NCI-H1436 treated with DMSO at 0.1 percent for 48 hours (cell line): ENCODE results near the gene DENND6B.
"Not testable (repeated sequence)": the region's sequence is repeated elsewhere in the genome, so short reads cannot be mapped to it uniquely, and the experiment has no call there.

ENCODE experiments used
- DNase-seq: peaks from one replicate; lab custom pipeline; 2025; lab: John Stamatoyannopoulos, UW

Gene DENND6B

DNA sequence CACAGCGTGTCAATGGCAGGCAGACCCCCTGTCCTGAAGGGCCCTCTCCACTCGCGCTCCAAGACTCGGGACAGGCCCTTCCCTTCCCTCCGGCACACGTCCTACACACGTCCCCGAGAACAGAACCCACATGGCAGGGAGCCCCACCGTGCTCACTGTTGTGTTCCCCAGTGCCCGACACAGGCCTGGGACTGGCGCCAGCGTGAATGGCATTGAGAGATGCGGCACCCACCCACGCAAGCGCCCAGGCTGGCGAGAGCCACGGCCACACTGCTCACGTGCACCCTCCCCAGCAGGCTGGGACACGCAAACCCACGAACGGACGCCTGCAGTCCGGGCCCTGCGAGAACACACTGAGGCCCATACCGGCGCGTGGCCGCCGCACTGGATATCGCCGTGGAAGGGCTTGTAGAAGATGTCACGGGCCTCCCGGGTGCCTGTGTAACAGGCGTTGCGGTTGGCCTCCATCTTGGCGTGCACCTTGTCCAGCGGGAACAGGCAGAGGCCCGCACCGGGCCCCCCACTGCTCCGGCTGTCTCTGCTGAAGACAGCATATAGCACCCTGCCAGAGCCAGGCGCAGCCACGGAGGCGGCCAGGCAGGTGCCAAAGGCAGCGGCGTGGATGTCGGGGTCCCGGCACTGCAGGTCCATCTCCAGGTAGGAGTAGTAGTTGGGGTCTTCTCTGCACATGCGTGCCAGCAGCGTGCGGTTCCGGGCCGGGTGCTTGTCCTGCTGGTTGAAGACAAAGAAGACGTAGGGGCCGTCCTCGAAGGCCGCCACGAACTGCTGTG lies 37.5 kb downstream of the DENND6B start:
- no peak for DNase-seq

DNA sequence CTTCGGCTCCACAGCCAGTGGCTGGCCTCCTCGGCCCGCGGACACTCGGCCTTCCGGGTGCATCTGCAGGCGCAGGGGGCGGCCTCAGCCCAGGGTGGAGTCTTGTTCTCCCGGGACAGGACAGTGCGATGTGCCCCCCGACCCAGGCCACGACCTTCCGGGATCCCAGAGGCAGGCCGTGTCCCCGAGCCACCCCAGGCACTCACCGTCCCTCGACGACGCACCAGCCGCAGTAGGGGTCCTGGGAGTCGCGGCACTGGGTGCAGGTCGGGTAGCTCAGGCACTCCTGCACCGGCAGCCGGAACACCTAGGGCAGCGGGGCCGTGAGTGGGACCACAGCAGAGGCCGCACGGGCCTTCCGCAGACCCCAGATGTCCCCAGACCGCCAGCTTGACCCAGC lies 39.1 kb downstream of the DENND6B start:
- no peak for DNase-seq

DNA sequence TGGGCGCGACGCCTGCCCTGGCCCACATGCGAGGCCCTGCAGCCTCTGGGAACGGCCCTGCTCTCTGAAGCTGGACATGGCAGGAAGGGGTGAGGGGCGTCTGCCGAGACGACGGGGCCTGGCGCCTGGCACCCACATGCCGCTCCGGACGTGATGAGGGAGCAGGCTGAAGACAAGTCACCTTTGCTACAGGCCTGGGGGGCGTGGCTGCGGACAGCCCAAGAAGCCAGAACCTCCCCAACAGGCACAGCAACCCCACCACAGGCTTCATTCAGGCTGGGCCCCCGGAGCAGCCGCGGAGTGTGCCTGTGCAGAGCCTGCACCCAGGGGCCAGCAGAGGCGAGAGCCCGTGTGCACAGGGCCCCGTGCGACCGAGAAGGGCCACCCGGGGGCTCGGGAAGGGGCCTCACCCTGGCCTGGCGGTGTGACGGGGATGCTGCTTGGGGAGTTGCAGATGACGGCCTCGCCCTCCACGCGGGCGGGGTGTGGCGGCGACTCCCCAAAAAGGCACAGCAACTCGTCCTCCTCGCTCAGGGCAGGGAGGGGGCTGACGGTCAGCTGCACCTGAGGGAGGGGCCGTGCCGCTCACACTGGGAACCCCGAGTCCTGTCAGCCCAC lies 40.0 kb downstream of the DENND6B start:
- DNase-seq: no peak

DNA sequence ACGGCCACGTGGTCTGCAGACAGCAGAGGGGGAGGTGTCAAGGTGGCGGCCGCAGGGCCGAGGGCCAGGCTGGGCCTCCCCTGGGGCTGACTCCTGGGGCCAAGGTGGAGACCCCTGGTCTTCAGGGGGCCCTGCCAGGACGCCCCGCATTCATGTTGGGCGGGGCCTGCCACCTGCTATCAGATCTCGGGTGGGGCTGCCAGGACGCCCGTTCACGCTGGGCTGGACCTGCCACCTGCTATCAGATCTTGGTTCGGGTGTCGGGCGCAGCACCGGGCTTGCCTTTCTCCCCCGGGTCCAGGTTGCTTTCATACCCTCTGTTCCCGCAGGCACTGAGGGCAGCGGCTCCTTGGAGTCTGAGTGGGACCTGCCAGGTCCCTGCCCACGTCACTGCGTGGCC lies 40.5 kb downstream of the DENND6B start:
- DNase-seq: no peak

DNA sequence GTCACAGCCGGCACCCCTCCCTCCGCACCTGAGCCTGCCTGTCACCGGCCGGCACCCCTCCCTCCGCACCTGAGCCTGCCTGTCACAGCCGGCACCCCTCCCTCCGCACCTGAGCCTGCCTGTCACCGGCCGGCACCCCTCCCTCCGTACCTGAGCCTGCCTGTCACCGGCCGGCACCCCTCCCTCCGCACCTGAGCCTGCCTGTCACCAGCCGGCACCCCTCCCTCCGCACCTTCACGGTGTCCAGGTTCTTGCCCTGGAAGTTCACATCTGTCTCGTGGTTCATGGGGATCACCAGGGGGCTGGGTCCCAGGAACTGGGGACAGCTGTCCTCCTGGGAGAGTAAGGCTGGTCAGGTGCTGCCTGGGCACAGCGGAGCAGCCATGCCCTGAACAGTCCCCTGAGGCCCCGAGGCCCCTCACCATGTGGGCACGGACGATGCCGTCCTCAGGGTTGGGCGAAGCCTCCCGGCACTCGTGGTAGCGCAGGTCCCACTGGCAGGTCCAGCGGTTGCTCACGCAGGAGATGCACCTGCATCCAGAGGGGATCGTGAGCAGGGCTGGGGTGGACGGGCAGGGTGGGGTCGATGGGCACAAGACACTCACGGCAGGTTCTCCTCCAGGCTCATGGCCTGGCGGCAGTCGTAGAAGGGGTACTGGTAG lies 41.1 kb downstream of the DENND6B start:
- no peak for DNase-seq

DNA sequence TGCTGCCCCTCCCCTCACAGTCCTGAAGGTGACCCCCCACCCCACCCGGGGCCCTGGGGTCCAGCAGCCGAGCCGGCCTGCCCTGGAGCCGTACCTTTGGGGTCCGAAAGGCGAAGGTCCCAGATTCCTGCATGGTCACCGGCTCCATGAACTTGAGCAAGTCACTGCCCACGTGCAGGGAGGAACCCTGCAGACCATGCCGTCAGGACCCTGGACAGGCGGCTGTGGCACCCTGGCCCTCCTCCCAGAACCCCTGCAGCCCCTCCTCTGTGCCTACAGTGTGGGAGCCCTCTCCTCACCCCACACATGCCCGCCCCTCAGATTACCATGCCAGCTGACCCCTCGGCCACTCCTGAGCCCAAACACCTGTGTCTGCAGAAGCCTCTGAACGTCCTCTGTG lies 42.3 kb downstream of the DENND6B start:
- no peak for DNase-seq

DNA sequence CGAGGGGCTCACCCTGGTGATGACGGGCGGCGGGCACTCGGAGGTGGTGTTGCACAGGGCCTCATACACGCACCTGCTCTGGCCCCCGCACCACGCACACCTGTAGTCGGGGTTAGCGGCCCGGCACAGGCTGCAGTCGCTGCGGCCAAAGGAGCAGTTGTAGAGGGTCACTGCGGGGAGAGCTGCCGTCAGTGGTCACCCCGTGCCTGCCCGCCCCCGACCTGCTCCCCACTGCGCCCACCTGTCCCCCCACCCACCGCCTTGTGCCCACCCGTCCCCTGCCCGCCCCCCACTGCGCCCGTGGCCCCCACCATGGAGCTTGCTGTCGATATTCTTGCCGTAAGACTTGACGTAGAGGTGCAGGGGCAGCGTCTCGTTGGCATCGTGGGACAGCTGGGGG lies 43.0 kb downstream of the DENND6B start:
- no peak for DNase-seq

DNA sequence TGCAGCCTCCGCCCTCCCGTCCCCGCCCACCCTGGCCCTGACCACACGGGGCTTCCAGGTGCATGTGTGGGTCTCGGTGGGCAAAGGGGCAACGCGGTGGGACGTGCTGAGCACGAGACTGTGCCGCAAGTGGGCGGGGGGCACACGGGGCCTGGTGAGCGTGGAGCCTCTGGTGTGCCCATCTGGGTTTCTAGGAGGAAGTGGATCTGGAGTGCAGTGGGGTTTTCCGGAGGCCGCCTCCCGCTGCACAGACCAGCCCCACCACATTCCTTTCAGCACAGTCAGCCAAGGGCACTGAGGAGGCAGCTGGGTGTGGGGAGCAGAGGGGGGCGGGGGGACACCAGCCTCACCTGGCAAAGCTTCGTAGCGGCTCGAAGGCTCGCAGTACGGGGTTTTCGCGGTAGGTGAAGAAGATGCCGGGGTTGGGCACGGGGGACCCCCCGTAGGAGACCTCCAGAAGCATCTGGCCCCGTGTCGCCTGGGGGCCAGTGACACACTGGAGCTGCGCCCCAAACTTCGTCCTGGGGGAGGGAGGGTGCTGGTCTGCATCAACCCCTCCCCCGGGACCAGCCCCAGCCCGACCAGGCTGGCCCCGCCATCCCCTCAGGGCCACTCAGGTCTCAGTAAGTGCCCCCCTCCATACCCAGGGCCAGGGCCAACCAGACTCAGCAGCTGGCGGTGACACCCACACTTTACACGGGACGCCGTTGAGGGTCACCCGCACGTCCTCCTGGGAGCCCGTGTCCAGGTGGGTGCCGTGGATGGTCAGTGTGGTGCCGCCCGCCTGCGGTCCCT lies 44.3 kb downstream of the DENND6B start:
- DNase-seq: no peak

DNA sequence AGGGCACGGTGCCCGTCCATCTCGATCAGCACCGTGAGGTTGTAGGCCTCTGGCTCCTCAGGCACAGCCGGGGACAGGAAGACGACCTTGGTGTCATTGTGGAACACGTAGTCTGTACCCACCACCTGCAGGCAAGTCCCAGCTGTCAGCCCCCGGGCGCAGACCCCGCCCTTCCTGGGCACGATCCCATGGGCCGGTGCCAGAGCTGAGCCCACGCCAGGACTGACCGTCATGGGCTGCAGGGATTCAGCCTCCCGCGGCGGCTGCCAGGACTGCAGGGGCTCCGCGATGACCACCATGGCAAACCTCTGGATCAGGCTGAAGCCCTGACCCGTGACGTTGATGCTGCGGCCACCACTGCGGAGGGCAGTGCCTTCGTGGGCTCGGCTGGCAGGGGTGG lies 44.9 kb downstream of the DENND6B start:
- no peak for DNase-seq

DNA sequence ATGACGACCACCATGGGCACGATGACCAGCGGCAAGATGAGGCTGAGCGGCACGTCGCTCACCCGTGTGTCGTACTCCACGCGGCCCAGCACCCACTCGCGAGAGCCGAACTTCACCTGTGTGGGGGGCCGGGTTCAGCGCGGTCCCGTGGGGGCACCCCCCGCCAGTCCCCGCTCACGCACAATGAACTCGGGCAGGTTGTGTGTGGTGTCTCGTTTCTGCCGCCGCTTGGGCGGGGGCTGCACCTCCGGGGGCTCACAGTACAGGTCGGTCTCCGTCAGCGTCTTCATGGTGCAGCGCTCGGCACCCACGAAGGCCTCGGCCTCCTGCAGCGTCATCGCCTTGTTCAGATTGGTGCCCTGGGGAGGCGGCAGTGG lies 45.4 kb downstream of the DENND6B start:
- no peak for DNase-seq

DNA sequence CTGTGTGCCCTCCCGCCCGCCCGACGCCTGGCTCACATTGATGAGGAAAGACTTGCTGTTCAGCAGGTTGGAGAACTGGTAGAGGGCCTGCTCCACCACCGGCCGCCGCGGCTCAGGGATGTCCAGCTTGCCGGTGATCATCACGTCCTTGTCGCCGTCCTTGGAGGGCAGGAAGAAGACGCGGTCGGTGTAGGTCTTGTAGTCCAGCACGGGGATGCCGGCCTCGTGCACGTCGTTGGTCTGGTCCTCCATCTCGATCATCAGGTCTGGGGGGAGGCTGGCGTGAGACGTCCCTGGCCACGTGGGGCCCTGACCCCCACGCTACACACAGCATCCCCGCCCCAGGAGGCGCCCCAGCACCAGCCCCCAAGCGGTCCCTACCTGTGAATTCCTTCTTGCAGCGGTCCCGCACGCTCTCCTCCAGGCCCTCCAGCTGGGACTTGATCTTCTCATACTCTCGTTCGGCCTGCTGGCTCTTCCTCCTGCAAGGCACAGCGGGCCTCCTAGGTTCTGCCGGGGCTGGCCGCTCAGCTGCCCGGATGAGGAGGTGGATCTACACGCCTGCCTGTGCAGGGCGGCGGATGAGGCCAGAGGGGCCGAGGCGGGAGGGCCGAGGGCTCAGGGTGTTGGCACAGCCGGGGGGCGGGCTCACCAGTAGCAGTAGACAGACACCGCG lies 46.0 kb downstream of the DENND6B start:
- DNase-seq: no peak

DNA sequence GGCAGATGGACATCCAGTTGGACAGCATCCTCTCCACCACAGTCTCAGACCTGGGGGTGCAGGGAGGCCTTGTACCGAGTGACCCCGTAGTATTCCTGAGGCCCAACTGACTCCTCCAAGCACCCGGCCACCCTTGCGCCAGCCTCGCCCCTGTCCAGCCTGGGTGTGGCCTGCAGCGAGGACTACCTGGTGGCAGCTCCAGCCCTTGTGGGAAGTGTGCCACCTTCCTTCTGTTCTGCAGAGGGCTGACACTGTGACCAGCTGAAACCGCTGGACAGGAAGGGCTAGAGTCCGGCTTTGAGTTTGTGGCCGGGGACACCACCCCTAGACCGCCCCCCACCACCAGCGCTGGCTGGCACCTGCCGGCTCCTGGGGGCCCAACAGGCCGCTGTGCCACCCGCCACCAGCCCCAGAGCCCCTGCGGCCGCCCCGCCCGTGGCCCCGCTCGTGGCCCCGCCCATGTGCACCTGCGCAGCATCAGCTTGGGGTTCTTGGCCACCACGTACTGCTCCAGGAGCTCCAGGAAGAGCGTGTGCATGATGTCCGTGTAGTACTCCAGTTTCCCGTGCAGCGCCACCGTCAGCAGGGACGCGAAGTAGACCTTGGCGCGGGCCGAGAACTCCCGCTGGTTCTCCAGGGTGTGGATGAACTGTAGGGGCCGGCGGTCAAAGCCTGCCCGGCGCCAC lies 46.6 kb downstream of the DENND6B start:
- no peak for DNase-seq

DNA sequence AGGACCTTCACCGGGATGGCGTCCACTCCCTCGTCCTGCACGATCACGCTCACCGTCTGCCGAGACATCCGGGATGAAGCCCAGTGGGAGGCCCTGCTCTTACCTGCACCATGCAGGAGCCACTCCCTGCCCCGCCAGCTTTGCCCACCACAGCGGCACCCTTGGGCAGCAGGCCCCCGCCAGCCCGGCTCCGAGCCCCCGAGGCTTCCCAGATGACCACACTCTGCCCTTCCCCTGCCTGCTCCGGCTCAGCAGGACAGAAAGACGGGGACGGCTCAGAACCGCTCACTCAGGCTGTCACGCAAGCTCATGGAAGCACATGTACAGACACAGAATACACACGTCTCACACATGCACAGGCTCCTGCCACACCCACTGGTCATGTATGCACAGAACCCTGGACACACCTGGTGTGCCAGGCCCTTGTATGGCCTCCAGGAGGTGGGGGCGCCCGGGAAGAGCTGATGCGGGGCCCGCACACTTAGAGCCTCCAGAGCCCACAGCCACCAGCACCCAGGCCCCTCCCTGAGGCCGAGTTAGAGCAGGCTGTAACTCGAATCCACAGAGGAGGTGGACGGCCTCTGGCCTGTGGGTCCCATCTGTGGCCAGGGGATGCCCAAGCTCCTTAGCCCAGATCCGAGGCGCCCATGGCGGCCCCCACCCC lies 47.7 kb downstream of the DENND6B start:
- no peak for DNase-seq

DNA sequence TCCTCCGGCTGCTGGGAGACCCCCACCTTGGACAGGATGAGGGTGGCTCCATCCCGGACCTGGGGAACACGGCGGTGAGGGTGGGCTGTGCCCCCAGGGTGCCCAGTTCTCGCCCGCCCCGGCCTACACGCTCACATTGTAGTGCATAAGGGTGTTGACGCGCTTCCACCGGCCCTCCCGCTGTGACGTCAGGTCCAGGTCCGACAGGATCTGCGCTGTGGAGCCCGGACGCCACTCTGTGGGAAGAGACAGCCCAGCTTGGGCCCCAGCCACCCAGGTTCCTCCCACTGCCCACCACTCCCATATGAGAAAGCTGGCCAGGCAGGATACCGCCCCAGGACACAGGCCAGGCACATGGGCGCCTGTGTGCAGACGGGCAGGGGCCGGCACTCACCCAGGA lies 48.4 kb downstream of the DENND6B start:
- no peak for DNase-seq

DNA sequence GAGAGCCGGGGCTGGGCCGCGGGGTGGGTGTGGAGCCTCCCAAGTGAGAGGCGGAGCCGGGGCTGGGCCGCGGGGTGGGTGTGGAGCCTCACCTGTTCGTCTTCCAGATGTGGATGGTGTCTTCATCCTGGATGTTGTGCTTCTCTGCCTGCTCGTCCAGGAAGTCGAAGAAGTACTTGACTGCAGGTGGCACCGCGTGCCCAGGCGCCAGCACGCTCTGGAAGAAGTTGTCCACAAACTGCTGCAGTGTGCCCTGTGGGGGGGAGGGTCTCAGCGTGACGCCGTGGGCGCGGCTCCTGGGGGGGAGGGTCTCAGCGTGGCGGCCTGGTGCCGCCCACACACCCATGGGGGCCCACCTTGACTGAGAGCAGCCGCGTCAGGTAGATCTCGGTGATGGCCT lies 49.1 kb downstream of the DENND6B start:
- DNase-seq: no peak

DNA sequence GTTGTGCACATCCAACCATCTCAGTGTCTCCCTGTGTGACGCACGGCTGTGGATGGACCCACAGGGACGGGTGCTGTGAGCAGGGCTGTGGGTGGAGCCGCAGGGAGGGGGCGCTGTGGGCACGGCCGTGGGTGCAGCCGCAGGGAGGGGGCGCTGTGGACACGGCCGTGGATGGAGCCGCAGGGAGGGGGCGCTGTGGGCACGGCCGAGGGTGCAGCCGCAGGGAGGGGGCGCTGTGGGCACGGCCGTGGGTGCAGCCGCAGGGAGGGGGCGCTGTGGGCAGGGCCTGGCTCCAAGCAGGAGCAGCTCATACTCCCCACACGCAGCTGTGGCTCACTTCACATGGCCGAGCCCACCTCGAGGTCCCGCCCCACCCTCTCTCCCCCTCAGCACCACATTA lies 50.7 kb downstream of the DENND6B start:
- DNase-seq: no peak

DNA sequence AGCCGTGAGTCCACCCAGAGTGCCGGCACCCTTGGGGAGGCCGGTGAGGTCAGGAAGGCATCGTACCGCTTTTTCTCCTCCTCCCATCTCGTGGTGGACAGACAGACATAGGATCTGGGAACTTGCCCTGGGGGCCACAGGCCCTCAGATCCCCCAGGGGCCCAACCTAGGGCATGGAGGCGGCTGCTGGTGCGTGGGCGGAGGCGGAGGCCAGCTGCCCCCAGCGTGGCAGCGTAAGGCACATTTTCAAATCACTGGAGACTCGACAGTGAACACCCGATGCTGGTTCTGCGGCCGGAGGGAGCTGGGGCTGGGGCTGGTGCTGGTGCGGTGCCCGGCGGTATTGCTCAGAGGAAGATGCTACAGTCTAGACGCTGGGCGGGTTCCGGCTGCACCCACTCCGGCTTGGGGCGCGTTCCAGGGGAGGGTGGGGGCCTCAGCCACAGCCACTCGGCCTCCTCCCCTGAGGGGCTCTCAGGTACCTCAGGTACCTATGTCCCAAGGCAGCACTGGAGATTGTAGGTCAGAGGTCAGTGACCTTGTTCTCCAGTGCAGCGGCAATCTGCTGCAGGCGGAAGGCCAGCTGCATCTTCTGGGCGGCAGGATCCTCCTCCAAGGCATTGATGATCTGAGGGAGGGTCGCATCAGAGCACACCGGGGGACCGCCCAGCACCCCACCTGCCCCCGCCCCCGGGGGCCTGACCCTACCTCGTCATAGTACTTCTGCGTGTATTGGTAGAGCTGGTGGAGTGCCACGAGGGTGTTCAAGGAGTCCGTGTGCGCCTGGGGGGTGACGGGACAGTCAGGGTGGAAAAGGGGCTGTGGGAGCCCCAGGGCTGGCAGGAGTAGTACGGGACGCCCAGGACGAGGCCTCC lies 51.4 kb downstream of the DENND6B start:
- no peak for DNase-seq

DNA sequence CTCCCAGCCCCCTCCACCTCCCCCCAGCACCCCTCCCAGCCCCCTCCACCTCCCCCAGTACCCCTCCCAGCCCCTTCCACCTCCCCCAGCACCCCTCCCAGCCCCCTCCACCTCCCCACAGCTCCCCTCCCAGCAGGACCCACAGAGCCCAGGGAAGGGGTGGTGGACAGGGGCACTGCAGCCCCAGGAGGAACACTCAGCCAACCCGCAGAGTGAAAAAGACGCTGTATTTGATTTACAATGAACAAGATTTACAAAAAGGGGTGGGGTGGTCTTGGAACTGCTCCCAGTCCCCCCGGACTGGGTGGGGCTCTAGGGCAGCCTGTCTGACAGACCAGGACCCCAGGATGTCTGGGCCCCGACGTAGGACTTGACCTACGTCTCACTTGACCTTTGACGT lies 52.0 kb downstream of the DENND6B start:
- no peak for DNase-seq

DNA sequence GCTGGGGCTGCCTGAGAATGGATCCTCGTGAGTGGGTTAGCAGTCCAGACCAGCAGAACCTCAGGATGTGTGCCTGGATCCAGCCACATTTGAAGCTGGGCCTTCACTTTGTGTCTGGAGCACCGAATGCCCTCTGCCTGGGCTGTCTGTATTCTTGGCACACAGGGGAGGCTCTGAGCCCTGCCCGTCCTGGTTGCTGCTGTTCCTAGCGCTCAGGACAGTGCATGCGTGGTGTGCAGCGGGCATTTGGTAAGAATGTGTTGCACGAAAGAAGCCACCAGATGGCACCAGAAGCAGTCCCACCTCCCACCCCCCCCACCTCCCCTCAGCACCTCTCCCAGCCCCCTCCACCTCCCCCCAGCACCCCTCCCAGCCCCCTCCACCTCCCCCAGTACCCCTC lies 52.5 kb downstream of the DENND6B start:
- no peak for DNase-seq

DNA sequence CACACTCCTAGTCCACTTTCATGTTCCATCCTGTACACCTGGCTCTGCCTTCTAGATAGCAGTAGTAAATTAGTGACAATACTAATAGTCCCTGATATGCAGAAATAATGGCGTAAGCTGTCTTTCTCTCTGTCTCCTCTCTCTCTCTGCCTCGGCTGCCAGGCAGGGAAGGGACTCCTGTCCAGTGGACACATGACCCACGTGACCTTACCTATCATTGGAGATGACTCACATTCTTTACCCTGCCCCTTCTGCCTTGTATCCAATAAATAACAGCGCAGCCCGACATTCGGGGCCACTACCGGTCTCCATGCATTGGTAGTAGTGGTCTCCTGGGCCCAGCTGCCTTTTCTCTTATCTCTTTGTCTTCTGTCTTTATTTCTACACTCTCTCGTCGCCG lies 53.0 kb downstream of the DENND6B start:
- DNase-seq: not testable (repeated sequence)
